H9 (cell line): ENCODE measurements around the gene CADPS2. TPM values are rescaled to one million over a fixed set of nuclear protein-coding genes. Genes with fewer than 3 reads are reported as not detected.

Experiments
- DNase-seq: peaks from one replicate; pipeline ENCODE4 v3.0.0-alpha.2; 2017
- H2AFZ ChIP-seq: one replicate; pipeline ENCODE4 v1.6.1; 2013; ENCODE audit warnings: mild to moderate bottlenecking, low read length, control low read depth, moderate library complexity
- H2AK5ac ChIP-seq: 2 replicates; pipeline ENCODE4 v1.6.1; 2013; ENCODE audit warnings: low read length, control low read depth, mixed read lengths; ENCODE audit not compliant: insufficient read length
- H2BK120ac ChIP-seq: one replicate; pipeline ENCODE4 v1.6.1; 2013; ENCODE audit warnings: low read depth, mild to moderate bottlenecking, low read length, control low read depth, inconsistent platforms; ENCODE audit not compliant: poor library complexity, severe bottlenecking
- H2BK12ac ChIP-seq: 2 replicates; pipeline ENCODE4 v1.6.1; 2013; ENCODE audit warnings: low read length, control low read depth, mixed read lengths, low read depth; ENCODE audit not compliant: insufficient read length
- H2BK15ac ChIP-seq: 2 replicates; pipeline ENCODE4 v1.6.1; 2013; ENCODE audit warnings: low read depth, low read length, control low read depth
- H2BK20ac ChIP-seq: one replicate; pipeline ENCODE4 v1.6.1; 2013; ENCODE audit warnings: low read depth, mild to moderate bottlenecking, low read length, control low read depth, inconsistent platforms; ENCODE audit not compliant: poor library complexity, severe bottlenecking
- H2BK5ac ChIP-seq: 2 replicates; pipeline ENCODE4 v1.6.1; 2013; ENCODE audit warnings: low read length, control low read depth, mixed read lengths; ENCODE audit not compliant: insufficient read length
- H3K14ac ChIP-seq: 2 replicates; pipeline ENCODE4 v1.6.1; 2013; ENCODE audit warnings: low read length, control low read depth; ENCODE audit not compliant: insufficient read depth
- H3K18ac ChIP-seq: 2 replicates; pipeline ENCODE4 v1.6.1; 2013; ENCODE audit warnings: low read depth, mild to moderate bottlenecking, mixed read lengths, low read length, control low read depth; ENCODE audit not compliant: insufficient read length
- H3K23ac ChIP-seq: 2 replicates; pipeline ENCODE4 v1.6.1; 2013; ENCODE audit warnings: low read length, control low read depth, mixed read lengths, low read depth; ENCODE audit not compliant: insufficient read length
- H3K23me2 ChIP-seq: 2 replicates; pipeline ENCODE4 v1.6.1; 2013; ENCODE audit warnings: low read depth, mild to moderate bottlenecking, mixed read lengths, low read length, control low read depth; ENCODE audit not compliant: insufficient read length, poor library complexity, severe bottlenecking
- H3K27ac ChIP-seq: 2 replicates; pipeline ENCODE4 v1.5.1; 2013; ENCODE audit warnings: low read length, control low read depth, mixed read lengths, low read depth; ENCODE audit not compliant: insufficient read length
- H3K27me3 ChIP-seq: 2 replicates; pipeline ENCODE4 v1.6.1; 2013; ENCODE audit warnings: low read length, control low read depth, inconsistent platforms; ENCODE audit not compliant: insufficient read depth
- H3K4ac ChIP-seq: 2 replicates; pipeline ENCODE4 v1.6.1; 2013; ENCODE audit warnings: low read depth, mild to moderate bottlenecking, control low read depth, inconsistent platforms, low read length, moderate library complexity
- H3K4me1 ChIP-seq: 2 replicates; pipeline ENCODE4 v1.6.1; 2013; ENCODE audit warnings: low read length, control low read depth, inconsistent platforms; ENCODE audit not compliant: insufficient read depth
- H3K4me2 ChIP-seq: 2 replicates; pipeline ENCODE4 v1.6.1; 2013; ENCODE audit warnings: low read length, control low read depth, mixed read lengths; ENCODE audit not compliant: insufficient read length, insufficient read depth
- H3K56ac ChIP-seq: 2 replicates; pipeline ENCODE4 v1.6.1; 2013; ENCODE audit warnings: low read depth, mild to moderate bottlenecking, mixed read lengths, low read length, control low read depth; ENCODE audit not compliant: insufficient read length
- H3K79me1 ChIP-seq: 2 replicates; pipeline ENCODE4 v1.6.1; 2013; ENCODE audit warnings: low read depth, mild to moderate bottlenecking, moderate library complexity, low read length, control low read depth, inconsistent platforms; ENCODE audit not compliant: insufficient read depth, poor library complexity, severe bottlenecking
- H3K79me2 ChIP-seq: 2 replicates; pipeline ENCODE4 v1.6.1; 2013; ENCODE audit warnings: low read length, control low read depth, inconsistent platforms; ENCODE audit not compliant: insufficient read depth
- H3K9ac ChIP-seq: 2 replicates; pipeline ENCODE4 v1.6.1; 2013; ENCODE audit warnings: low read length, control low read depth, mixed read lengths; ENCODE audit not compliant: insufficient read length; ENCODE audit errors: extremely low read depth
- H3K9me3 ChIP-seq: one replicate; pipeline ENCODE4 v1.6.1; 2013; ENCODE audit warnings: low read depth, low read length, inconsistent platforms; ENCODE audit not compliant: control insufficient read depth
- H3T11ph ChIP-seq: one replicate; pipeline ENCODE4 v1.6.1; 2013; ENCODE audit warnings: mild to moderate bottlenecking, low read length, control low read depth, inconsistent platforms
- H4K20me1 ChIP-seq: one replicate; pipeline ENCODE4 v1.6.1; 2013; ENCODE audit not compliant: control insufficient read depth, insufficient read length, insufficient read depth
- H4K5ac ChIP-seq: 2 replicates; pipeline ENCODE4 v1.6.1; 2013; ENCODE audit warnings: low read depth, mild to moderate bottlenecking, mixed read lengths, low read length, control low read depth; ENCODE audit not compliant: insufficient read length
- H4K8ac ChIP-seq: replicated peaks from 2 replicates; pipeline ENCODE4 v1.6.1; 2013; ENCODE audit warnings: low read length, control low read depth, mixed read lengths, low read depth; ENCODE audit not compliant: insufficient read length
- H4K91ac ChIP-seq: 2 replicates; pipeline ENCODE4 v1.6.1; 2013; ENCODE audit warnings: low read depth, mild to moderate bottlenecking, moderate library complexity, mixed read lengths, low read length, control low read depth; ENCODE audit not compliant: insufficient read length
- H3K27ac Mint-ChIP-seq, 3 experiments: 2 replicates in 2 of 3; 3 replicates in 1 of 3; pipeline ENCODE4 v1.8.0; 2020 to 2021; ENCODE audit warnings: mixed read lengths in 3 of 3, mild to moderate bottlenecking in 1 of 3, moderate library complexity in 1 of 3
- H3K27me3 Mint-ChIP-seq: 2 replicates; pipeline ENCODE4 v1.8.0; 2021; ENCODE audit warnings: low read depth, mild to moderate bottlenecking, moderate library complexity, mixed read lengths
- H3K36me3 Mint-ChIP-seq, 3 experiments: 2 replicates in 2 of 3; 3 replicates in 1 of 3; pipeline ENCODE4 v1.8.0; 2020 to 2021; ENCODE audit warnings: low read depth in 3 of 3, mixed read lengths in 3 of 3; ENCODE audit not compliant: insufficient read depth in 1 of 3
- H3K4me1 Mint-ChIP-seq, 2 experiments: 2 replicates each; pipeline ENCODE4 v1.8.0; 2020; ENCODE audit warnings: mixed read lengths in 2 of 2
- H3K4me3 Mint-ChIP-seq, 2 experiments: 2 replicates in 1 of 2; 3 replicates in 1 of 2; pipeline ENCODE4 v1.8.0; 2020 to 2021; ENCODE audit warnings: mild to moderate bottlenecking in 2 of 2, mixed read lengths in 2 of 2, moderate library complexity in 1 of 2
- H3K9me3 Mint-ChIP-seq, 2 experiments: 2 replicates in 1 of 2; 3 replicates in 1 of 2; pipeline ENCODE4 v1.8.0; 2020; ENCODE audit warnings: mild to moderate bottlenecking in 2 of 2, mixed read lengths in 2 of 2, moderate library complexity in 1 of 2
- WGBS: extraction: QIAGEN DNeasy Blood & Tissue Kit; methylation state at CpG from one replicate; pipeline ENCODE4 v1.1.7; 2013; ENCODE audit warnings: missing lambda C conversion rate, low lambda C conversion rate, mixed read lengths; ENCODE audit not compliant: insufficient read length; ENCODE audit errors: extremely low coverage; 5-methylcytosine and 5-hydroxymethylcytosine counted together
- total RNA-seq: library from RNA; stranded (reverse); gene quantifications from 2 replicates; pipeline ENCODE4 v1.2.1, GENCODE V29; 2021
- TF ChIP-seq, protein P1 (sequence below): fragments of 200-600 bp; sonication (generic); conservative IDR thresholded peaks from 3 replicates; pipeline ENCODE4 v1.8.0; 2021; ENCODE audit warnings: antibody characterized with exemption, mild to moderate bottlenecking

CADPS2 gene
- total RNA-seq, 1 experiment from 2014 or later: 7.1 TPM

DNA sequence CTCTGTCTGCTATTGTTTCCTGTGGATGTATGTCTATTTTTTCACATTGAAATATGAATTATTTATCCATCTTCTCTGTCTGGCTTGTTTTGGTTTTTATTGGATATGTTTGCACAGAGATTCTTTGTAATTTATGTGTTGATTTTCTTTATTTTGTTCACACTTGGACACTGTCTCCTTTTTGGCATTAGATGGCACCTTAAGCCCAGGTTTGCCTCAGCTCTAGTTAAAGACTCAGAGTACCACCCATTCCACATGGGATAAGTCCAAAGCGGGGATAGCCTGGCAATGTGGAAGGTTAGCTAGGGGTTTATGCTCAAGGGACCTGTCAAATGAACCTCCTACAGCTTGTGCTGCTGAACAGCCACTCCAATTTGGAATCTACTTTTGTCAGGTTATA, 595.8 kb downstream of the CADPS2 start:
- Histone ChIP-seq H3K56ac (no peak overlapping the region), H3K9me3 (no peaks in the 10 kb centered on the region), H3K23ac (no peak overlapping the region), H3K4me2 (no peak overlapping the region), H3T11ph (no peak overlapping the region), H4K8ac (no peak overlapping the region), H3K23me2 (no peaks in the 10 kb centered on the region), H2AFZ (no peak overlapping the region), H2BK20ac (no peak overlapping the region), H3K4me1 (no peaks in the 10 kb centered on the region), H2BK15ac (no peak overlapping the region), H4K20me1 (no peaks in the 10 kb centered on the region), H4K91ac (no peak overlapping the region), H3K79me1 (no peaks in the 10 kb centered on the region), H3K14ac (no peak overlapping the region), H3K27me3 (no peaks in the 10 kb centered on the region), H2AK5ac (no peak overlapping the region), H3K79me2 (no peaks in the 10 kb centered on the region), H3K18ac (no peak overlapping the region), H2BK12ac (no peak overlapping the region), H2BK5ac (no peak overlapping the region), H2BK120ac (no peak overlapping the region), H3K4ac (no peak overlapping the region), H3K9ac (no peak overlapping the region), H3K27ac (no peak overlapping the region), H4K5ac (no peak overlapping the region)
- Mint-ChIP-seq H3K27ac (no peak overlapping the region), H3K9me3 (peaks cover 15 to 18% of the 10 kb centered on the region in 2 experiments), H3K4me1 (peaks cover 2 to 4% of the 10 kb centered on the region in 2 experiments), H3K36me3 (peaks cover 0 to 13% (median 8%) of the 10 kb centered on the region in 3 experiments; a peak in 4 of 7 replicates), H3K4me3 (no peak overlapping the region), H3K27me3 (peaks cover 15% of the 10 kb centered on the region)
- TF ChIP-seq, protein P1, sequence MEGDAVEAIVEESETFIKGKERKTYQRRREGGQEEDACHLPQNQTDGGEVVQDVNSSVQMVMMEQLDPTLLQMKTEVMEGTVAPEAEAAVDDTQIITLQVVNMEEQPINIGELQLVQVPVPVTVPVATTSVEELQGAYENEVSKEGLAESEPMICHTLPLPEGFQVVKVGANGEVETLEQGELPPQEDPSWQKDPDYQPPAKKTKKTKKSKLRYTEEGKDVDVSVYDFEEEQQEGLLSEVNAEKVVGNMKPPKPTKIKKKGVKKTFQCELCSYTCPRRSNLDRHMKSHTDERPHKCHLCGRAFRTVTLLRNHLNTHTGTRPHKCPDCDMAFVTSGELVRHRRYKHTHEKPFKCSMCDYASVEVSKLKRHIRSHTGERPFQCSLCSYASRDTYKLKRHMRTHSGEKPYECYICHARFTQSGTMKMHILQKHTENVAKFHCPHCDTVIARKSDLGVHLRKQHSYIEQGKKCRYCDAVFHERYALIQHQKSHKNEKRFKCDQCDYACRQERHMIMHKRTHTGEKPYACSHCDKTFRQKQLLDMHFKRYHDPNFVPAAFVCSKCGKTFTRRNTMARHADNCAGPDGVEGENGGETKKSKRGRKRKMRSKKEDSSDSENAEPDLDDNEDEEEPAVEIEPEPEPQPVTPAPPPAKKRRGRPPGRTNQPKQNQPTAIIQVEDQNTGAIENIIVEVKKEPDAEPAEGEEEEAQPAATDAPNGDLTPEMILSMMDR: peak; percentile 39; the same call in 2 of the 3 replicates
- no peak for DNase-seq
- WGBS: no CpG with 5 or more reads among the region's 1 CpG
